Mucosa of rectum (tissue), 2 donors: ENCODE results near the gene SORD.

ENCODE experiments used
- H3K27ac ChIP-seq, 2 donors: one replicate each; pipeline ENCODE4 v1.7.0; 2013; ENCODE audit warnings: inconsistent platforms in 2 of 2, low read depth in 2 of 2, low read length in 2 of 2
- H3K27me3 ChIP-seq, 2 donors: one replicate each; pipeline ENCODE4 v1.7.0; 2013; ENCODE audit warnings: low read length in 2 of 2; ENCODE audit not compliant: control insufficient read depth in 2 of 2, insufficient read depth in 2 of 2
- H3K36me3 ChIP-seq, 2 donors: one replicate each; pipeline ENCODE4 v1.7.0; 2013; ENCODE audit warnings: low read length in 2 of 2; ENCODE audit not compliant: control insufficient read depth in 2 of 2, insufficient read depth in 2 of 2
- H3K4me1 ChIP-seq, 2 donors: one replicate each; pipeline ENCODE4 v1.7.0; 2013; ENCODE audit warnings: low read length in 2 of 2, mild to moderate bottlenecking in 1 of 2; ENCODE audit not compliant: control insufficient read depth in 2 of 2, insufficient read depth in 2 of 2
- H3K4me3 ChIP-seq, 2 donors: one replicate each; pipeline ENCODE4 v1.7.0; 2013; ENCODE audit warnings: low read length in 2 of 2
- H3K9ac ChIP-seq, 2 donors: one replicate each; pipeline ENCODE4 v1.7.0; 2013; ENCODE audit warnings: low read length in 2 of 2, low read depth in 1 of 2, mild to moderate bottlenecking in 1 of 2
- H3K9me3 ChIP-seq, 2 donors: one replicate each; pipeline ENCODE4 v1.7.0; 2013; ENCODE audit warnings: low read length in 2 of 2; ENCODE audit not compliant: control insufficient read depth in 2 of 2
- donor health status: healthy.
- donor health status: Normal muscosa, but diverticular disease.

The SORD gene

GRCh38 chr15:45110256-45110820, 87.3 kb downstream of the SORD start:
- no peak overlapping the region for H3K27ac ChIP-seq
- H3K4me1 ChIP-seq, result peaks cover 15 to 16% of the 10 kb centered on the region in 2 donors
- H3K4me3 ChIP-seq, result no peak overlapping the region
- H3K36me3 ChIP-seq, result no peaks in the 10 kb centered on the region
- H3K9ac ChIP-seq, result no peak overlapping the region
- H3K27me3 ChIP-seq, result peaks cover 33 to 47% of the 10 kb centered on the region in 2 donors
- no peaks in the 10 kb centered on the region for H3K9me3 ChIP-seq

GRCh38 chr15:45111390-45112142, 88.6 kb downstream of the SORD start:
- H3K27ac ChIP-seq, result no peak overlapping the region
- H3K4me3 ChIP-seq, result no peak overlapping the region
- peaks cover 45 to 56% of the 10 kb centered on the region in 2 donors for H3K27me3 ChIP-seq
- no peak overlapping the region for H3K9ac ChIP-seq
- H3K36me3 ChIP-seq, result no peaks in the 10 kb centered on the region
- H3K9me3 ChIP-seq, result no peaks in the 10 kb centered on the region
- H3K4me1 ChIP-seq, result peaks cover 15 to 16% of the 10 kb centered on the region in 2 donors

GRCh38 chr15:45112143-45112590, 89.2 kb downstream of the SORD start:
- Histone ChIP-seq H3K27ac (no peak overlapping the region), H3K4me1 (peaks cover 15 to 16% of the 10 kb centered on the region in 2 donors), H3K36me3 (no peaks in the 10 kb centered on the region), H3K9me3 (no peaks in the 10 kb centered on the region), H3K4me3 (peak overlapping the region; percentile 12 to 26), H3K9ac (no peak overlapping the region), H3K27me3 (peaks cover 45 to 59% of the 10 kb centered on the region in 2 donors)

GRCh38 chr15:45112591-45113379, 89.8 kb downstream of the SORD start:
- H3K9me3 ChIP-seq, result no peaks in the 10 kb centered on the region
- H3K27ac ChIP-seq, result no peak overlapping the region
- H3K27me3 ChIP-seq, result peaks cover 51 to 65% of the 10 kb centered on the region in 2 donors
- peaks cover 15 to 18% of the 10 kb centered on the region in 2 donors for H3K4me1 ChIP-seq
- H3K36me3 ChIP-seq, result no peaks in the 10 kb centered on the region
- no peak overlapping the region for H3K9ac ChIP-seq
- peak overlapping the region; percentile 12 to 37 for H3K4me3 ChIP-seq

- Histone ChIP-seq H3K4me1 (peaks cover 15 to 18% of the 10 kb centered on the region in 2 donors), H3K27me3 (peaks cover 51 to 65% of the 10 kb centered on the region in 2 donors), H3K4me3 (no peak overlapping the region), H3K27ac (no peak overlapping the region), H3K36me3 (no peaks in the 10 kb centered on the region), H3K9ac (no peak overlapping the region), H3K9me3 (no peaks in the 10 kb centered on the region)
Observed at GRCh38 chr15:45113380-45113990, 90.5 kb downstream of the SORD start.

- H3K9ac ChIP-seq, result no peak within 1 kb of the TSS
Observed at GRCh38 chr15:45114076-45114750, 91.2 kb downstream of the SORD start, which contains the start of the genes DUOX2 and DUOXA2. Gene DUOX2 (minus strand): TSS chr15:45114172. CDS start chr15:45113411, 761 bp downstream. Gene DUOXA2 (plus strand): TSS chr15:45114326. CDS start chr15:45114606, 280 bp downstream.

GRCh38 chr15:45114751-45115085, 91.7 kb downstream of the SORD start:
- no peaks in the 10 kb centered on the region for H3K9me3 ChIP-seq
- H3K9ac ChIP-seq, result no peak overlapping the region
- no peak overlapping the region for H3K27ac ChIP-seq
- H3K4me3 ChIP-seq, result no peak overlapping the region
- no peaks in the 10 kb centered on the region for H3K36me3 ChIP-seq
- H3K4me1 ChIP-seq, result peaks cover 15 to 18% of the 10 kb centered on the region in 2 donors
- H3K27me3 ChIP-seq, result peaks cover 51 to 64% of the 10 kb centered on the region in 2 donors

More at GRCh38 chr15:45114076-45114750, 91.2 kb downstream of the SORD start, which contains the start of the genes DUOX2 and DUOXA2:
- Histone ChIP-seq H3K4me3 (peak within 1 kb of the TSS in 1 of 2 donors; percentile 37), H3K36me3 (no peaks in the 10 kb centered on the region), H3K27ac (no peak within 1 kb of the TSS), H3K27me3 (peaks cover 51 to 65% of the 10 kb centered on the region in 2 donors), H3K9me3 (no peaks in the 10 kb centered on the region), H3K4me1 (peaks cover 15 to 18% of the 10 kb centered on the region in 2 donors)

GRCh38 chr15:45115312-45115820, 92.4 kb downstream of the SORD start:
- no peaks in the 10 kb centered on the region for H3K36me3 ChIP-seq
- no peak overlapping the region for H3K27ac ChIP-seq
- no peaks in the 10 kb centered on the region for H3K9me3 ChIP-seq
- H3K4me1 ChIP-seq, result peaks cover 15 to 18% of the 10 kb centered on the region in 2 donors
- no peak overlapping the region for H3K9ac ChIP-seq
- peaks cover 51 to 58% of the 10 kb centered on the region in 2 donors for H3K27me3 ChIP-seq
- no peak overlapping the region for H3K4me3 ChIP-seq

GRCh38 chr15:45116006-45116481, 93.0 kb downstream of the SORD start:
- no peak overlapping the region for H3K27ac ChIP-seq
- peaks cover 51 to 58% of the 10 kb centered on the region in 2 donors for H3K27me3 ChIP-seq
- no peaks in the 10 kb centered on the region for H3K36me3 ChIP-seq
- no peak overlapping the region for H3K9ac ChIP-seq
- H3K9me3 ChIP-seq, result no peaks in the 10 kb centered on the region
- no peak overlapping the region for H3K4me3 ChIP-seq
- peaks cover 15 to 18% of the 10 kb centered on the region in 2 donors for H3K4me1 ChIP-seq
